Skin epidermis (tissue), 12 donors: Measurements from ENCODE around the gene PROZ.
A peak's percentile ranks its signal among the peaks of the same experiment; 100 is the strongest.
"Not testable (repeated sequence)": the region's sequence is repeated elsewhere in the genome, so short reads cannot be mapped to it uniquely, and the experiment has no call there.

Experiments used
- H3K27ac ChIP-seq, 21 experiments: fragments of 200-600 bp; sonication (generic) in 11 of 21; one replicate each; pipeline ENCODE4 v1.5.0; 2020; ENCODE audit warnings: mild to moderate bottlenecking in 3 of 21, inconsistent platforms in 2 of 21, moderate library complexity in 2 of 21
- H3K4me3 ChIP-seq, 7 experiments: fragments of 200-600 bp; sonication (generic) in 2 of 7; one replicate each; pipeline ENCODE4 v1.5.0; 2020; ENCODE audit warnings: inconsistent platforms in 2 of 7, mild to moderate bottlenecking in 2 of 7, moderate library complexity in 1 of 7

The PROZ gene

GRCh38 chr13:113157929-113158747 lies at the start of gene PROZ:
Gene PROZ (plus strand): TSS chr13:113158648. CDS start chr13:113158661, 13 bp downstream.
- Histone ChIP-seq H3K4me3 (no peak within 1 kb of the TSS), H3K27ac (no peak within 1 kb of the TSS)

GRCh38 chr13:113109151-113110047 lies 49.0 kb upstream of the PROZ start:
- Histone ChIP-seq H3K4me3 (peak overlapping the region in 4 of 7 experiments; percentile 23 to 44 (median 42)), H3K27ac (no peak overlapping the region)

- peak overlapping the region; percentile 15 to 44 (median 32) for H3K4me3 ChIP-seq
- H3K27ac ChIP-seq: peak overlapping the region in 2 of 21 experiments; percentile 10 to 47
Observed at GRCh38 chr13:113110048-113110851, 48.2 kb upstream of the PROZ start.

GRCh38 chr13:113110852-113111315 lies 47.6 kb upstream of the PROZ start:
- H3K27ac ChIP-seq: peak overlapping the region in 2 of 21 experiments; percentile 10 to 47

GRCh38 chr13:113111821-113112220 lies 46.6 kb upstream of the PROZ start:
- H3K4me3 ChIP-seq: not testable (repeated sequence)

More at GRCh38 chr13:113110852-113111315, 47.6 kb upstream of the PROZ start:
- peak overlapping the region; percentile 15 to 44 (median 32) for H3K4me3 ChIP-seq

GRCh38 chr13:113112475-113112874 lies 46.0 kb upstream of the PROZ start:
- not testable (repeated sequence) for H3K4me3 ChIP-seq, H3K27ac ChIP-seq

More at GRCh38 chr13:113111821-113112220, 46.6 kb upstream of the PROZ start:
- not testable (repeated sequence) for H3K27ac ChIP-seq

- Histone ChIP-seq H3K27ac (no peak overlapping the region), H3K4me3 (no peak overlapping the region)
Observed at GRCh38 chr13:113112893-113113845, 45.3 kb upstream of the PROZ start.

GRCh38 chr13:113113846-113114271 lies 44.6 kb upstream of the PROZ start:
- no peak overlapping the region for H3K27ac ChIP-seq
- no peak overlapping the region for H3K4me3 ChIP-seq

- no peak overlapping the region for H3K27ac ChIP-seq
- no peak overlapping the region for H3K4me3 ChIP-seq
Observed at GRCh38 chr13:113114511-113115362, 43.7 kb upstream of the PROZ start.

GRCh38 chr13:113115363-113116205 lies 42.9 kb upstream of the PROZ start:
- Histone ChIP-seq H3K4me3 (no peak overlapping the region), H3K27ac (no peak overlapping the region)

GRCh38 chr13:113116206-113116800 lies 42.1 kb upstream of the PROZ start:
- Histone ChIP-seq H3K4me3 (no peak overlapping the region), H3K27ac (no peak overlapping the region)

GRCh38 chr13:113116871-113117271 lies 41.6 kb upstream of the PROZ start:
- no peak overlapping the region for H3K27ac ChIP-seq
- no peak overlapping the region for H3K4me3 ChIP-seq

- Histone ChIP-seq H3K27ac (no peak overlapping the region), H3K4me3 (no peak overlapping the region)
Observed at GRCh38 chr13:113117335-113117872, 41.0 kb upstream of the PROZ start.

GRCh38 chr13:113117911-113118260 lies 40.6 kb upstream of the PROZ start:
- Histone ChIP-seq H3K4me3 (no peak overlapping the region), H3K27ac (no peak overlapping the region)

- Histone ChIP-seq H3K27ac (no peak overlapping the region), H3K4me3 (no peak overlapping the region)
Observed at GRCh38 chr13:113118261-113119021, 40.0 kb upstream of the PROZ start.
